HCT116 (cell line): ENCODE results near the gene CKM. TPM values are rescaled to one million over a fixed set of nuclear protein-coding genes. Genes with fewer than 3 reads are reported as not detected.

ENCODE experiments used
- ATAC-seq: fragments of 200-7000 bp; cut with Tn5 transposase; 2 replicates; pipeline ENCODE4 v1.9.1; 2020; ENCODE audit warnings: mild to moderate bottlenecking, moderate library complexity
- BruUV-seq: library from RNA; stranded (reverse); fragments of 400-500 nt; replicated peaks from 2 replicates; lab custom pipeline; 2021; lab: Mats Ljungman, UMichigan
- CTCF ChIA-PET: fragments of 300-600 bp; sonication (Branson Sonifier 250); formaldehyde crosslinking; loops from one replicate; lab custom pipeline; 2021; ENCODE audit warnings: antibody characterized with exemption; lab: Charles Lee
- POLR2A ChIA-PET: fragments of 300-600, 350-600 bp; sonication (Branson Sonifier 250); formaldehyde crosslinking; loops from one replicate; lab custom pipeline; 2021; ENCODE audit warnings: antibody characterized with exemption; lab: Charles Lee
- RAD21 ChIA-PET, 2 experiments: fragments of 300-600 bp; sonication (Branson Sonifier 250); formaldehyde crosslinking; loops; one replicate each; lab custom pipeline; 2023; ENCODE audit warnings: low total read pairs in 2 of 2; ENCODE audit not compliant: uncharacterized antibody in 2 of 2, unreplicated experiment in 2 of 2, low non-redundant PET in 1 of 2; lab: Charles Lee
- DNase-seq: peaks from one replicate; pipeline ENCODE4 v3.0.0-alpha.2; 2010; ENCODE audit warnings: low read depth, low spot score
- H2AFZ ChIP-seq: fragments of 200-600 bp; shearing (Covaris generic), sonication (generic); 2 replicates; pipeline ENCODE4 v1.6.1; 2017; ENCODE audit warnings: low read depth, mixed run types, mixed read lengths, antibody characterized with exemption, low read length; ENCODE audit not compliant: poor library complexity, severe bottlenecking
- H3K27ac ChIP-seq: 2 replicates; pipeline ENCODE4 v1.5.1; 2012; ENCODE audit warnings: low read depth, low read length
- H3K27me3 ChIP-seq: fragments of 200-600 bp; sonication (generic); 2 replicates; pipeline ENCODE4 v1.6.1; 2016; ENCODE audit warnings: mixed run types, low read length, mixed read lengths; ENCODE audit not compliant: insufficient read depth
- H3K36me3 ChIP-seq, 2 experiments: fragments of 200-500 bp in 1 of 2; fragments of 200-600 bp in 1 of 2; sonication (Bioruptor generic) in 1 of 2; sonication (generic) in 1 of 2; 2 replicates each; pipeline versions ENCODE4 v1.5.1 to v1.6.1; 2014 to 2016; ENCODE audit warnings: low read length in 2 of 2, inconsistent platforms in 1 of 2, mixed read lengths in 1 of 2, mixed run types in 1 of 2; ENCODE audit not compliant: insufficient read depth in 2 of 2, control insufficient read depth in 1 of 2
- H3K4me1 ChIP-seq, 2 experiments: fragments of 200-600 bp in 1 of 2; sonication (generic) in 1 of 2; 2 replicates each; pipeline versions ENCODE4 v1.5.1 to v1.6.1; 2012 to 2017; ENCODE audit warnings: low read length in 2 of 2, inconsistent platforms in 1 of 2, mild to moderate bottlenecking in 1 of 2, mixed read lengths in 1 of 2, mixed run types in 1 of 2, moderate library complexity in 1 of 2; ENCODE audit not compliant: insufficient read depth in 2 of 2, control insufficient read depth in 1 of 2
- H3K4me2 ChIP-seq: fragments of 200-600 bp; sonication (generic); 2 replicates; pipeline ENCODE4 v1.6.1; 2017; ENCODE audit warnings: mixed run types, low read length, mixed read lengths
- H3K4me3 ChIP-seq, 2 experiments: fragments of 200-600 bp in 1 of 2; sonication (generic) in 1 of 2; replicated peaks in 1 of 2; 2 replicates each; pipeline ENCODE4 v1.5.1; 2011 to 2016; ENCODE audit warnings: low read length in 2 of 2, control low read depth in 1 of 2, low read depth in 1 of 2, mild to moderate bottlenecking in 1 of 2, mixed read lengths in 1 of 2, mixed run types in 1 of 2
- H3K79me2 ChIP-seq: fragments of 200-600 bp; sonication (generic); 2 replicates; pipeline ENCODE4 v1.6.1; 2017; ENCODE audit warnings: mild to moderate bottlenecking, mixed run types, low read length, moderate library complexity, mixed read lengths; ENCODE audit not compliant: insufficient read depth
- H3K9ac ChIP-seq: fragments of 200-600 bp; sonication (generic); 2 replicates; pipeline ENCODE4 v1.6.1; 2016; ENCODE audit warnings: low read length, mixed read lengths
- H3K9me2 ChIP-seq: fragments of 200-600 bp; sonication (generic), shearing (Covaris generic); 2 replicates; pipeline ENCODE4 v1.6.1; 2017; ENCODE audit warnings: mixed run types, mild to moderate bottlenecking, moderate library complexity; ENCODE audit not compliant: insufficient read depth
- H3K9me3 ChIP-seq, 2 experiments: fragments of 200-500 bp in 1 of 2; fragments of 200-600 bp in 1 of 2; sonication (Bioruptor generic) in 1 of 2; sonication (generic) in 1 of 2; 2 replicates each; pipeline ENCODE4 v1.6.1; 2014 to 2017; ENCODE audit warnings: low read length in 2 of 2, mixed read lengths in 2 of 2, inconsistent platforms in 1 of 2, low read depth in 1 of 2, mild to moderate bottlenecking in 1 of 2, mixed run types in 1 of 2, moderate library complexity in 1 of 2; ENCODE audit not compliant: control insufficient read depth in 1 of 2, insufficient read depth in 1 of 2
- H4K20me1 ChIP-seq: fragments of 200-600 bp; sonication (generic), shearing (Covaris generic); 2 replicates; pipeline ENCODE4 v1.6.1; 2017; ENCODE audit warnings: mixed run types, mild to moderate bottlenecking, moderate library complexity; ENCODE audit not compliant: insufficient read depth
- CTCF ChIP-seq, 3 experiments: fragments of 200-600 bp in 1 of 3; sonication (generic) in 1 of 3; IDR thresholded peaks in 2 of 3; conservative IDR thresholded peaks in 1 of 3; 2 replicates each; pipeline ENCODE4 v1.5.1; 2012 to 2017; ENCODE audit warnings: low read depth in 2 of 3, low read length in 2 of 3, antibody characterized with exemption in 1 of 3, borderline replicate concordance in 1 of 3, control low read depth in 1 of 3, mild to moderate bottlenecking in 1 of 3, mixed read lengths in 1 of 3, mixed run types in 1 of 3, moderate library complexity in 1 of 3; ENCODE audit not compliant: insufficient read depth in 1 of 3
- JUND ChIP-seq: IDR thresholded peaks from 2 replicates; pipeline ENCODE4 v1.6.1; 2012
- POLR2A ChIP-seq: IDR thresholded peaks from 2 replicates; pipeline ENCODE4 v1.7.0; 2011; ENCODE audit warnings: borderline replicate concordance; ENCODE audit not compliant: insufficient read depth, insufficient read length; ENCODE audit errors: extremely low read depth
- RAD21 ChIP-seq: IDR thresholded peaks from 2 replicates; pipeline ENCODE4 v1.6.1; 2012; ENCODE audit warnings: low read depth, mild to moderate bottlenecking
- SP1 ChIP-seq: IDR thresholded peaks from 2 replicates; pipeline ENCODE4 v1.6.1; 2012; ENCODE audit warnings: low read depth
- SRF ChIP-seq: IDR thresholded peaks from 2 replicates; pipeline ENCODE4 v1.6.1; 2012; ENCODE audit warnings: low read depth
- ZFX ChIP-seq: fragments of 450-650 bp; IDR thresholded peaks from 2 replicates; pipeline ENCODE4 v1.6.1; 2017
- intact Hi-C: fragments of 100-400 bp; cut with micrococcal nuclease; formaldehyde crosslinking; loops from 2 replicates; pipeline ENCODE4 v1.10.0; 2022
- total RNA-seq: library from RNA; stranded (reverse); gene quantifications from one replicate; pipeline ENCODE4 v1.2.1, GENCODE V29; 2021; ENCODE audit not compliant: unreplicated experiment
- TF ChIP-seq, protein P1 (sequence below): IDR thresholded peaks from 2 replicates; pipeline ENCODE4 v1.6.1; 2012; ENCODE audit warnings: low read depth
- TF ChIP-seq, protein P2 (sequence below): IDR thresholded peaks from 2 replicates; pipeline ENCODE4 v1.6.1; 2011; ENCODE audit warnings: mild to moderate bottlenecking, low read length, moderate library complexity; ENCODE audit not compliant: insufficient replicate concordance; ENCODE audit errors: extremely low read depth

Gene CKM
- total RNA-seq, 1 experiment from 2014 or later, result not detected

DNA sequence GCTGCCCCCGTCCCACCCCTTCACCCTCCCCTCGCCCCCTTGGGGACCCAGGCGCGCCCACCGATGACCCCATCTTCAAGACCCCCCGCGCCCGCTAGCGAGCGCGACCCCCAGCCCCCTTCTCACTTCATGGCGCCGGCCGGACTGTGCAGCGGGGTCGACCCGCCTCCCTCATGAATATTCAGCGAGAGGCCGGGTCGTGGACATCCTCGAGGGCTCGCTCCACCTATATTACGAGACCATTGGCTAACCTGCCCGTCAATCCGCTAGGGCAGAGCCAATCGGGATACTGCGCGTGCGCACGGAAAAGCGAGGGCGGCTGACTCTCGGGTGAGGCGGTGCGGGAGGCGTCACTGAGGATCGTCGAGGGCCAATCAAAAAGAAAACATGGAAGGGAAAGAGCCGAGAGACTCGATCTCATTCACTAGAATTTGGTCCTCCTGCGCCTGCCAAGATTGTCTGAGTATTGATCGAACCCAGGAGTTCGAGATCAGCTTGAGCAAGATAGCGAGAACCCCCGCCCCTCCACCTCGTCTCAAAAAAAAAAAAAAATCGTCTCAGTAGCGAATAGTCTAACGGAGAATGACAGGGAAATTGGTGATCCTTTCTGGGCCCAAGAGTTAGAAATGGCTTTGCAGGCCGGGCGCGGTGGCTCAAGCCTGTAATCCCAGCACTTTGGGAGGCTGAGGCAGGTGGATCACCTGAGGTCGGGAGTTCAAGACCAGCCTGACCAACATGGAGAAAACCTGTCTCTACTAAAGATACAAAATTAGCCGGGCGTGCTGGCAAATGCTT, 47.9 kb upstream of the CKM start, which contains the start of gene ERCC2:
Gene ERCC2 (minus strand): TSS at position 164 of the 795 bp plus-strand sequence. CDS start 33 bp downstream, at position 131.
- H3K27me3 ChIP-seq, result no peaks in the 10 kb centered on the region
- H3K4me2 ChIP-seq, result peak within 1 kb of the TSS; percentile 93
- intact Hi-C loops, result no loop called here
- peaks cover 15% of the 10 kb centered on the region; the same call in 1 of the 2 replicates for H3K79me2 ChIP-seq
- ChIA-PET CTCF (interaction anchor here (1.7 to 1.8 kb wide), 2 partner anchors 32 to 115 kb away, joined by 3 to 9 read pairs; no protein-coding TSS in a partner anchor), RAD21 (interaction anchor here in 1 of 2 experiments (0.6 kb wide), 1 partner anchor 56 kb away, joined by 3 read pairs; no protein-coding TSS in a partner anchor), POLR2A (no interaction called here)
- H3K4me1 ChIP-seq, result peaks cover 5 to 21% of the 10 kb centered on the region in 2 experiments; a peak in 3 of 4 replicates
- H3K4me3 ChIP-seq, result peak within 1 kb of the TSS; percentile 86 to 90
- DNase-seq (peak; percentile 98), ATAC-seq (peak; percentile 97)
- TF ChIP-seq POLR2A (peak; percentile 79), ZFX (peak; percentile 33; the same call in 1 of the 2 replicates), SRF (no peak), RAD21 (no peak), JUND (no peak), SP1 (peak; percentile 99), CTCF (IDR thresholded peaks at IDR 0.05 in 2 of 3, conservative IDR thresholded peaks at IDR 0.05 in 1 of 3; ENCODE audit: borderline replicate concordance in 1 of 3, insufficient read depth in 1 of 3, low read depth in 2 of 3, low read length in 2 of 3) (no peak)
- TF ChIP-seq, protein P1, sequence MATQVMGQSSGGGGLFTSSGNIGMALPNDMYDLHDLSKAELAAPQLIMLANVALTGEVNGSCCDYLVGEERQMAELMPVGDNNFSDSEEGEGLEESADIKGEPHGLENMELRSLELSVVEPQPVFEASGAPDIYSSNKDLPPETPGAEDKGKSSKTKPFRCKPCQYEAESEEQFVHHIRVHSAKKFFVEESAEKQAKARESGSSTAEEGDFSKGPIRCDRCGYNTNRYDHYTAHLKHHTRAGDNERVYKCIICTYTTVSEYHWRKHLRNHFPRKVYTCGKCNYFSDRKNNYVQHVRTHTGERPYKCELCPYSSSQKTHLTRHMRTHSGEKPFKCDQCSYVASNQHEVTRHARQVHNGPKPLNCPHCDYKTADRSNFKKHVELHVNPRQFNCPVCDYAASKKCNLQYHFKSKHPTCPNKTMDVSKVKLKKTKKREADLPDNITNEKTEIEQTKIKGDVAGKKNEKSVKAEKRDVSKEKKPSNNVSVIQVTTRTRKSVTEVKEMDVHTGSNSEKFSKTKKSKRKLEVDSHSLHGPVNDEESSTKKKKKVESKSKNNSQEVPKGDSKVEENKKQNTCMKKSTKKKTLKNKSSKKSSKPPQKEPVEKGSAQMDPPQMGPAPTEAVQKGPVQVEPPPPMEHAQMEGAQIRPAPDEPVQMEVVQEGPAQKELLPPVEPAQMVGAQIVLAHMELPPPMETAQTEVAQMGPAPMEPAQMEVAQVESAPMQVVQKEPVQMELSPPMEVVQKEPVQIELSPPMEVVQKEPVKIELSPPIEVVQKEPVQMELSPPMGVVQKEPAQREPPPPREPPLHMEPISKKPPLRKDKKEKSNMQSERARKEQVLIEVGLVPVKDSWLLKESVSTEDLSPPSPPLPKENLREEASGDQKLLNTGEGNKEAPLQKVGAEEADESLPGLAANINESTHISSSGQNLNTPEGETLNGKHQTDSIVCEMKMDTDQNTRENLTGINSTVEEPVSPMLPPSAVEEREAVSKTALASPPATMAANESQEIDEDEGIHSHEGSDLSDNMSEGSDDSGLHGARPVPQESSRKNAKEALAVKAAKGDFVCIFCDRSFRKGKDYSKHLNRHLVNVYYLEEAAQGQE, result no peak
- TF ChIP-seq, protein P2, sequence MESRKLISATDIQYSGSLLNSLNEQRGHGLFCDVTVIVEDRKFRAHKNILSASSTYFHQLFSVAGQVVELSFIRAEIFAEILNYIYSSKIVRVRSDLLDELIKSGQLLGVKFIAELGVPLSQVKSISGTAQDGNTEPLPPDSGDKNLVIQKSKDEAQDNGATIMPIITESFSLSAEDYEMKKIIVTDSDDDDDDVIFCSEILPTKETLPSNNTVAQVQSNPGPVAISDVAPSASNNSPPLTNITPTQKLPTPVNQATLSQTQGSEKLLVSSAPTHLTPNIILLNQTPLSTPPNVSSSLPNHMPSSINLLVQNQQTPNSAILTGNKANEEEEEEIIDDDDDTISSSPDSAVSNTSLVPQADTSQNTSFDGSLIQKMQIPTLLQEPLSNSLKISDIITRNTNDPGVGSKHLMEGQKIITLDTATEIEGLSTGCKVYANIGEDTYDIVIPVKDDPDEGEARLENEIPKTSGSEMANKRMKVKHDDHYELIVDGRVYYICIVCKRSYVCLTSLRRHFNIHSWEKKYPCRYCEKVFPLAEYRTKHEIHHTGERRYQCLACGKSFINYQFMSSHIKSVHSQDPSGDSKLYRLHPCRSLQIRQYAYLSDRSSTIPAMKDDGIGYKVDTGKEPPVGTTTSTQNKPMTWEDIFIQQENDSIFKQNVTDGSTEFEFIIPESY, result no peak
- H3K9ac ChIP-seq, result peak within 1 kb of the TSS; percentile 91
- peak within 1 kb of the TSS; percentile 95 for H2AFZ ChIP-seq
- no peaks in the 10 kb centered on the region for H3K9me2 ChIP-seq
- no peaks in the 10 kb centered on the region for H4K20me1 ChIP-seq
- H3K27ac ChIP-seq, result peak within 1 kb of the TSS; percentile 71
- no peaks in the 10 kb centered on the region for H3K9me3 ChIP-seq
- TSS peak; percentile 95 for BruUV-seq
- H3K36me3 ChIP-seq, result peaks cover 0 to 3% of the 10 kb centered on the region in 2 experiments; a peak in 1 of 4 replicates
